Measurements from ENCODE around the gene C19orf67. TPM values are rescaled to one million over a fixed set of nuclear protein-coding genes. Genes with fewer than 3 reads are reported as not detected.

Gene C19orf67
- total and polyA plus RNA-seq, 2 of the 13 experiments (the other 11 are each of a cell fraction or from before 2014, with no cell fraction given), result 0.11 to 0.32 TPM

- TF ChIP-seq ZBTB40 (IDR thresholded peaks at IDR 0.05) (no peak), ZBTB40 (CRISPR knock-in tag; IDR thresholded peaks at IDR 0.05) (peak; percentile 18; the same call in 1 of the 2 replicates), EED (CRISPR knock-in tag; IDR thresholded peaks at IDR 0.05) (0 out of 2 replicates have a peak, but pooled peaks have one; percentile 21), SP5 (CRISPR knock-in tag; IDR thresholded peaks at IDR 0.05; ENCODE audit: borderline replicate concordance, low read depth) (0 out of 2 replicates have a peak, but pooled peaks have one; percentile 6), NFYB (CRISPR knock-in tag; IDR thresholded peaks at IDR 0.05) (no peak), ZNF639 (CRISPR knock-in tag; conservative IDR thresholded peaks at IDR 0.05) (peak; percentile 68; the same call in 1 of the 2 replicates), SRSF9 (IDR thresholded peaks at IDR 0.05; ENCODE audit: borderline replicate concordance, insufficient read depth, low read depth, low read length, poor library complexity, severe bottlenecking) (no peak), ZNF629 (CRISPR knock-in tag; conservative IDR thresholded peaks at IDR 0.05) (peak; percentile 81), MIER3 (CRISPR knock-in tag; IDR thresholded peaks at IDR 0.05; ENCODE audit: borderline replicate concordance) (no peak; the same call in 1 of the 2 replicates), SATB2 (CRISPR knock-in tag; IDR thresholded peaks at IDR 0.05) (no peak), GLI4 (CRISPR knock-in tag; IDR thresholded peaks at IDR 0.05; ENCODE audit: borderline replicate concordance) (peak; percentile 39; the same call in 1 of the 2 replicates), NFIC (IDR thresholded peaks at IDR 0.05; ENCODE audit: low read length) (no peak), MLXIP (CRISPR knock-in tag; IDR thresholded peaks at IDR 0.05; ENCODE audit: borderline replicate concordance) (no peak; the same call in 1 of the 2 replicates), HDAC2 (CRISPR knock-in tag; IDR thresholded peaks at IDR 0.05) (peak; percentile 53), ZBTB7B (CRISPR knock-in tag; IDR thresholded peaks at IDR 0.05) (peak; percentile 20; the same call in 1 of the 2 replicates)
Measured at GRCh38 chr19:14118165-14119051, 32.8 kb upstream of the C19orf67 start (continued).
